HG03025 (cell line): Measurements from ENCODE around the gene COL9A3.
"Not testable (repeated sequence)": the region's sequence is repeated elsewhere in the genome, so short reads cannot be mapped to it uniquely, and the experiment has no call there.

ENCODE experiments used
- ATAC-seq: cut with Tn5 transposase; IDR thresholded peaks from one replicate; pipeline ENCODE4 v1.9.1; 2021; ENCODE audit warnings: mild to moderate bottlenecking, moderate library complexity; ENCODE audit not compliant: unreplicated experiment, low FRiP score

Gene COL9A3

DNA sequence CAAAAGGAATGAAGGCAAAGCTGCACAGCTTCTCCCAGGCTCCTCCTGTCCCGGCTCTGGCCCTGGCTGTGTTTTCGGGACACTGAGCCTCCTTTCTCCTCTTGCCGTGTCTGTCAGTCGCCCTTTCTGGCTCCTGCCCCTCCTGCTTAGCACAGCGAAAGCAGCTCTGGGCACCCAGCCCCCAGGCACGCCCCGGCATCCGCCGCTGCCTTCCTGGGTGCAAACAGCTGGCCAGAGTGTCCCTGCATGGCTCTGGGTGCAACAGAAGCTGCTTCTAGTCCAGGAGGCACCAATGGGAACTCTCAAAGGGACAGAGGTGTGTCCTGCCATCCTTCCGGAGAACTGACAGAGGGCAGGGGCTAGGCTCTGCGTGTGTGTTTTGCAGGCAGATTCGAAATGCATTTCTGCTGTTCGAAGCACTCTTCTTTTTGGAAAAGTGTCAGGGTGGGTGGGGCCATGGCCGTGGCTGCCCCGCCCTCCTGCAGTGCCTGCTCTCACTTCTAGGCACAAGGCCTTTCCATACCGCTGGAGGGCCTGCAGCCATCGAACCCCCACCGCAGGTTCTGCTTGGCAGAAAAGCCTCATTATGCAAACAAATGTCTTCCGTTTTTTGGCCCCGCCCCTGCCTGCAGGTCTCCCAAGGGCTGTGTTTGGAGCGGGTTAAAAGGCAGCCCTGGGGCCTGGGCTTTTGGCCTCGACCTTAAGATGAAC, 15.5 kb downstream of the COL9A3 start:
- ATAC-seq = peak; percentile 66

DNA sequence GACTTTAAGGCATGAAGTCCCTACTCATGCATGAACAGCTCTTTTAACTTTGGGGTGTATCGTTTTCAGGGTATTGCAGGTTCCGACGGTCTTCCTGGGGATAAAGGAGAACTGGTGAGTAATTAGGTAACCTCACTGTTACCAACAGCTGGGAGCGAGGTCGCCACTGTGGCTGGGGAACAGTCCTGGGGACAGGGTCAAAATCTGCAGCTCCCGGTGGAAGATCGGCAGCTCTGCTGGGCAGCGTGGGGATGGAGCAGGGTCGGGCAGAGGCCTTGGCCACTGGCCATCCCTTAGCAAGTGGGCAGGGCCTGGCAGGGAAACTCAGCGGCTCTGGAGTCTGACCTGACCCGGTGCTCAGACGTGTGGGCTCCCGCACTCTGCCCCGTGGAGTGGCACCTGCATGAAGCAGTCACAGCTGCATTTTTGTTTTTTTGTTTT, 16.1 kb downstream of the COL9A3 start:
- ATAC-seq = peak; percentile 34

DNA sequence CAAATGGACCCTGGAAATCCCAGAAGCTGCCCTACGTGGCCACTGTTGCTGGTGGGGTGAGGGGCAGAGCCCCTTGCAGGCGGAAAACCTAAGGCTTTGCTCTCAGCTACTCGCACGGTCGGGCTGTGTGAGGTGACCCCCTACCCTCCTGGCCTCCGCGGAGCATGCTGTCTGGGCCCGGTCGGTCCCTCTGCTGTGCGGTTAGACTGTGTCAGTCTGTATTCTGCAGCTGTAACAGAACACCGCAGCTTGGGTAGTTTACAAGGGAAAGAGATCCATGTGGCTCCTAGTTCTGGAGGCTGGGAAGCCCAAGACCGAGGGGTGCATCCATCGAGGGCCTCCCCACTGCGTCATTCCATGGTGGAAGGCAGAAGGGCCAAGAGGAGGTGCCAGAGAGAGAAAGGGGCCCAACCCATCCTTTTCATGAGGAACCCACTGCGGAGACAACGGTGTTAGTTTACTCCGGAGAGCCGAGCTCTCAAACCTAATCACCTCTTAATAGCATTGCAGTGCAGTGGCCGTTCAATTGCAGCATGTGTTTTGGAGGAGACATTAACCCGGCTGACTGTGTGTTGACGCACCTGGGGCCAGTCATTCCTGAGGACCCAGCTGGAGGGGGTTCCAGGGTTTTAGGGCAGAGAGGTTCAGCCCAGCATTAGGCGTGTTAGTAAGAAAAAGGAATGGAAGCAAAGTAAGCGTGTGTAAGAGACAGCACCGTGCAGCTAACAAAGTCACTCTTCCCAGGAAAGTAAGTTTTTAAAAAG, 18.3 kb downstream of the COL9A3 start:
- no peak for ATAC-seq

DNA sequence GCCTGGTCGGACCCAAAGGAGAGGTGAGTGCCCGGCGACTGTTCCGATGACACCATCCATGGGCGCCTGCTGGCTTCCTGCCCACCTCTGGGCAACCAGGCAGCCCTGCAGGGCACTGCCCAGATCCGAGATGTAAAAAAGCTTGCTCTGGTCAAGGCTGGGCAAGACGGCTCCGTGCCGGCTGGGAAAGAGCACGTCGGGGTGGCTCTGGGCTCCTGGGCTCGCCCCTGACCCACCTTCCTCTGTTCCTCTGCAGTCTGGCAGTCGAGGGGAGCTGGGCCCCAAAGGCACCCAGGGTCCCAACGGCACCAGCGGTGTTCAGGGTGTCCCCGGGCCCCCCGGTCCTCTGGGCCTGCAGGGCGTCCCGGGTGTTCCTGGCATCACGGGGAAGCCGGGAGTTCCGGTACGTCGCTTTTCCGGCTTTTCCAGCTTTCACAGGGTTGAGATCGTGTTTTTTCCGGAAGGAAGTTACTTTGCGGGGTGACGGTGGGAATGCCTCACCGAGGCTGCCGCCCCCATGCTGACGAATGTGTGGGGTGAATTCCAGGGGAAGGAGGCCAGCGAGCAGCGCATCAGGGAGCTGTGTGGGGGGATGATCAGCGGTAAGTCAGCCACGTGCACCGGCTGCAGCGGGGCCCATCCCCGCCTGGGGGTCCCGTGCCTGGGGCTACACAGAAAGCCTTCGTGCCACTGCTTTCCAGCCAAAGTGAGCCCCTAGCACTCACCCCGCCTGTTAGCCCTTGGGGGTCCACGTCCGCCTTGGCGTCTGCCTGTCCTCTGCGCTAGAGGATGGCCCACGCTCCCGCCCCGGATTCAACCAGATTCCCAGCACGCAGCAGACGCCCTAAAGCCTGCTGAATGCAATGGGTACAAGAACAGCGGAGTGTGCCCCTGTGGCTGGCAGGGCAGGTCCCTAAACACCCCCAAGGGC, 19.3 kb downstream of the COL9A3 start:
- no peak for ATAC-seq

DNA sequence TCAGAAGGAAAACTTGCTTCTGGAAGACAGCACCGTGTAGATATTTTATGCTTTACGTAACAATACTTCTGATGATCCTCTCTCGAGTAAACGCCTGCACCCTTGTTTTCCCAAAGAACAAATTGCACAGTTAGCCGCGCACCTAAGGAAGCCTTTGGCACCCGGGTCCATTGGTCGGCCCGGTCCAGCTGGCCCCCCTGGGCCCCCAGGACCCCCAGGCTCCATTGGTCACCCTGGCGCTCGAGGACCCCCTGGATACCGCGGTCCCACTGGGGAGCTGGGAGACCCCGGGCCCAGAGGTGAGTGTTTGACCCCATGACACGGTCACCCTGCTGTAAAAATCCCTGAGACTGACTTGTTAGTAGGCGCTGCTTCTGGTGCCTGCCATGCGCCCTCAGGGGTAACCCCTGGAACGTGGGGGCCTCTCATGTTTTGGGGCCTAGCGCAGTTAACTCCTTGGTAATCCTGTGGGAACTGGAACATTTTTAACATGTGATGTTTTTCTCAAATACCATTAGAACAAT, 20.2 kb downstream of the COL9A3 start:
- no peak for ATAC-seq

DNA sequence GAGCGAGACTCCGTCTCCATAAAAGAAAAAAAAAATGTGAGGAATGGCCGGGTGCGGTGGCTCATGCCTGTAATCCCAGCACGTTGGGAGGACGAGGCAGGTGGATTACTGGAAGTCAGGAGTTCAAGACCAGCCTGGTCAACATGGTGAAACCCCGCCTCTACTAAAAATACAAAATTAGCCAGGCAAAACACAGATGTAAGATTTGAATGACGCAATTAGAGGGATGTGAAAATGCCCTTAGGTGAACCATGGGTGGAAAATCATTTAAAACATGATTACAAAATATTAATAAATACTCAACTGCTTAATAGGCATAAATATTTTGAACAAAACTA, 20.9 kb downstream of the COL9A3 start:
- no peak for ATAC-seq

DNA sequence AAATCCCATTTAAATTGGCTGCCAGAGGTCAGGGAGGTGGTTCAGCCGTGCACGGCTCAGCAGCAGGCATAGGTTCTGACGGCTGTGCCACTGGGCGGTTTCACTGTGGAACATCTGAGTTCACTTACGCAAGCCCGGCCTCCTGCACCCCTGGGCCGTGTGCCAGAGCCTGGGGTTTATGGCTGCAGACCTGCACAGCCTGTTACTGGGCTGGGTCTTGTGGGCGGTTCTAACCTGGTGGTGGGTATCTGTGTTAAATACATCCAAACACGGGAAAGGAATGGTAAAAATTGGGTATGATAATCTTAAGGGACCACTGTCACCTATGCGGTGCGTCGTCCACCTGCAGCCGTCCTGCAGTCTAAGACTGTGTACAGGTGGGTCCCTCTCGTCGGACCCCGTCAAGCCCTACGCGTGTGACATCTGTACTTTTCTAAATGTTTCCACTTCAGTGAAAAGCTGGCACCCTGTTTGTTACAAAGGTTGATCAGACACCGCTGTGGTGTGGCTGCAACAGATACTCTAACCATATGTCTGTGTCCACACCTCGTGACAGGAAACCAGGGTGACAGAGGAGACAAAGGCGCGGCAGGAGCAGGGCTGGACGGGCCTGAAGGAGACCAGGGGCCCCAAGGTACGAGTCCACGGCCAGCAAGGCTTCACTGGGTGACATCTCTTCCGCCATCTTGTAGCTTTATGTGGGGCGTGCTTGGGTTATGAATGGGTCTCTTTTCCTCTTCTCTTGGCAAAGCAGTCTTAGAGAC, 21.5 kb downstream of the COL9A3 start:
- peak; percentile 64 for ATAC-seq

DNA sequence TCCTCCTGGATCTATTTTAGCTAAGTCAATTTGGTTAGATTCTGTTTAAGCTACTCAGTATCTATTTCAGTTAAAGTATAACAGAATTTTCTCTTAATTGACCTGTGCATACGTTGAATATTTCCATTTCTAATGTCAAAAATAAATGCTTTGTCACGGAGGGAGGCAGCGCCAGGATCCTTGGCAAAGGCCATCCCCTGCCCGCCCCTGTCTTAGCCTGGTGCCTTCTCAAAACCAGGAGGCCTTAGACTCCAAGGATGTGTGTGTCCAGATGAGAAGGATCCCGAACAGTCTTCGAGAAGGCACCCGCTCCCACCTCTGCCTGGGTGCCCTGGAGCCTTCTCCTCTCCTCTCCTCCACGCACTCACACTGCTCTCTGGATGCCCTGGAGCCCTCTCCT, 22.4 kb downstream of the COL9A3 start:
- no peak for ATAC-seq

DNA sequence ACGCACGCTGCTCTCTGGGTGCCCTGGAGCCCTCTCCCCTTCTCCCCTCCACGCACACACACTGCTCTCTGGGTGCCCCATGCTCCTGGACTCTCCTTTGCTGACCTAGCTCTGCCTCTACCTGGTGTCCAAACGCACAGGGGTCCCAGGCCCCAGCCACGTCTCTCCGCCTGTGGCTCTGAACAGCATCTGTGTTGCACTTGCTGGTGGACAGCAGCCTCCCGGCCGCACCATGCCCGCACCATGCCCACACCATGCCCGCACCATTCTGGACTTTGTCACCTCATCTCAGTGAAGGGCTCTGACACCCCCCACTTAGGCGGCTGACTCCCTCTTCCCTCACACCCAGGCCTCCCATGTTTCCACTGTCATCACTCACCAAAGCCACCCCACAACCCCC, 23.0 kb downstream of the COL9A3 start:
- ATAC-seq = no peak

DNA sequence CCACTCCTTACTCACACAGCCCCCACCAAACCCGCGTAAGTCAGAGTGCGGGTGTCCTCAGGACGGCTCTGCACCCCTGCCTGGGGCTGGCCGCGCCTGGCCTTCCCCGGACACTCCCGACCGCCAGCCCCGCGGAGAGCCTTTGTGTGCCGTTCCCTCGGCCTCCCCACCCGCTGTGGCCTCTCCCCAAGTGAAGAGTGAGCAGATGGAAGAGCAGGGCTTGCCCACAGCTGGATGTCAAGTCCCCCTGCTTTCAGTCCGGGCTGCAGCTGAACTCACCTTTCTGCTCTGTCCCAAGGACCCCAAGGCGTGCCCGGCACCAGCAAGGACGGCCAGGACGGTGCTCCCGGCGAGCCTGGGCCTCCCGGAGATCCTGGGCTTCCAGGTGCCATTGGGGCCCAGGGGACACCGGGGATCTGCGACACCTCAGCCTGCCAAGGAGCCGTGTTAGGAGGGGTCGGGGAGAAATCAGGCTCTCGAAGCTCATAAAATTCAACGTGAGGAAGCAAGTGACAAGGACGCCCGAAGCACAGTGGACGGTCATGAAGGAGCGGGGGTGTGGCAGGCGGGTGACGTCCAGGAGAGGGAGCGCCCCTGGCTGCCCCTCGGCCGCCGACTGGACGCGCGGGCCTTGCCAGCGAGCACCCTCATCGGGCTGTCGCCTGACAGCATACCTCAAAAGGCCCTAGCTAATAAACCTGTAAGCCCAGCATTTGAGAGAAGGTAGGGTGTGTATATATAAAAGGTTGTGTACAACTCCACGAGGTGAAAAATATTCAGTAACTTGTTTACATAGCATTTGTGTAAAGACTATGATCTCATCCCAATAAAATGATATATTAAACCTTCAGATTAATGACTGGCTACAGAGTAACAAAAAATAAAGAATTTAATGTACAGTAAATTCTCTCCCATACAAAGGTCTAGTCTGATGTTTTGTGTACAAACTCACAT, 23.7 kb downstream of the COL9A3 start:
- ATAC-seq = no peak

DNA sequence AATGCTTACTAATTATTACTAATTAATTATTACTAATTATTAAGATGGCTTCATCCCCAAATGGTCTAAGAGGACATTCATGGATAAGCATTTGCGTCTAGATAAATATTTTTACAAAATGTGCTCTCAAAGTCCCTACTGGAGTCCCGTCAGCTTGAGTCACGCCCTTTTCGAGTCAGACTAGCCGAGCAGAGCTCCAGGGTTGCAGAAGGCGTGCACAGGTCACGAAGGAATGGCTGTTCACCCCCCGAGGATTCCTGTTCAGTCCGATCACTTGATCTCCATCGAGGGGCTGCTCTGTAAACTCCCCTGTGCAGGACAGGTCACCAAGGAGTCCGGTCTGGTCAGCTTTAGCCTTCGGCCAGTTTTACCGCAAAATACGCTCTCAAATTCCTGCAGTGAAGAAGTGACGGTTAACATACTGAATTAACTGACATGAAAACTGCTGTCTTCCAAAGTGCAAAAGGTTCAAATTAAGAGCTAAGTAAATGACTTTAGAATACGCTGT, 24.9 kb downstream of the COL9A3 start:
- ATAC-seq = no peak

DNA sequence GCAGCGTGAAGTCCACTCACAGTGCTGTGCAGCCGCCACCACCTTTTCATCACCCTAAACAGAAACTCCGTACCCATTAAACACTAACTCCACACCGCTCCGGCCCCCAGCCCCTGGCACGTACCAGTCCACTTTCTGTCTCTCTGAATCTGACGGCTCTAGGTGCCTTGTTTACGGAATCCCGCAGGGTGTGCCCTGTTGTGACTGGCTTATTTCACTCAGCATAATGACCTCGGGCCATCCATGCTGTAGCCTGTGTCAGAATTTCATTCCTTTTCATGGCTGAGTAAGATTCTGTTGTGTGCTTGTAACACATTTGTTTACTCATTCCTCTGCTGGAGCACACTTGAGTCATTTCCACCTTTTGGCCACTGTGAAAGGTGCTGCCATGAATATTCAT, 26.8 kb downstream of the COL9A3 start:
- no peak for ATAC-seq

DNA sequence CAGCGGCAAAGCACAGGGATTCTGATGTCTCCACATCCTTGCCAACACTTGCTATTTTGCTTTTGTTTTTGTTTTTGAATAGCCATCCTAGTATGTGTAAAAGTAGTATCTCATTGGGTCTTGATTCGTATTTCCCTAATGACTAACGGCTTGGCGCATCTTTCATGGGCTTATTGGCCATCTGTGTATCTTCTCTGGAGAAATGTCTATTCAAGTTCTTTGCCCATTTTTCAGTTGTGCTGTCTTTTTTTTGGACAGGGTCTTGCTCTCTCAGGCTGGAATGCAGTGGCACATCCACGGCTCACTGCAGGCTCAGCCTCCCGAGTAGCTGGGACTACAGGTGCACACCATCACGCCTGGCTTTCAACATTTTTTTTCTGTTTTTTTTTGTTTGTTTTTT, 27.3 kb downstream of the COL9A3 start:
- no peak for ATAC-seq

DNA sequence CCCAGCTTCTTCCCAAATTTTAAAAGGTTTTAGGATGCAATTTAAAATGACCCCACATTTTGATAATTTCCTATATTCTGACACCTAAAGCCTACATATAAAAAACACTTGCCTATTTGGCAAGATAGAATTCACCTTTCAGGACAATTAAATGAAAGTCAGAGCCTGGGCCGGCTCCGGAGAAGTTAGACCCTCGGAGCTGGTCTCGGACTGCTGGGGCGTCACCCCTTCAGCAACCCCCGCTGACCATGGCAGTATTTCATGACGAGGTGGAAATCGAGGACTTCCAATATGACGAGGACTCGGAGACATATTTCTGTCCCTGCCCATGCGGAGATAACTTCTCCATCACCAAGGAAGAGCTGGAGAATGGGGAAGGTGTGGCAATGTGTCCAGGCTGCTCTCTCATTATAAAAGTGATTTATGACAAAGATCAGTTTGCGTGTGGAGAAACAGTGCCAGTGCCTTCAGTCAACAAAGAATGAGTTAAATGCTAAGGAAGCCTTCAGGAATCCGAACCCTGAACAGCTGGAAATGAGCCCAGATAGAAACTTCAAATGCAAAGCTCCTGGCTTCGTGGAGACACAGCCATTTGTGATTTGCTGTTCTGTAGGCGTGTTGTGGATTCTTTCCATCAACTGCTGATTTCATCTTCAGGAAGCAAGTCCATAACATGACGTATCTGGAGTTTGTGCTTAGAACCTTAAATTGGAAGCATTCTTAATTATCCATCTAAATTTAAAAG, 28.7 kb downstream of the COL9A3 start:
- ATAC-seq = no peak

DNA sequence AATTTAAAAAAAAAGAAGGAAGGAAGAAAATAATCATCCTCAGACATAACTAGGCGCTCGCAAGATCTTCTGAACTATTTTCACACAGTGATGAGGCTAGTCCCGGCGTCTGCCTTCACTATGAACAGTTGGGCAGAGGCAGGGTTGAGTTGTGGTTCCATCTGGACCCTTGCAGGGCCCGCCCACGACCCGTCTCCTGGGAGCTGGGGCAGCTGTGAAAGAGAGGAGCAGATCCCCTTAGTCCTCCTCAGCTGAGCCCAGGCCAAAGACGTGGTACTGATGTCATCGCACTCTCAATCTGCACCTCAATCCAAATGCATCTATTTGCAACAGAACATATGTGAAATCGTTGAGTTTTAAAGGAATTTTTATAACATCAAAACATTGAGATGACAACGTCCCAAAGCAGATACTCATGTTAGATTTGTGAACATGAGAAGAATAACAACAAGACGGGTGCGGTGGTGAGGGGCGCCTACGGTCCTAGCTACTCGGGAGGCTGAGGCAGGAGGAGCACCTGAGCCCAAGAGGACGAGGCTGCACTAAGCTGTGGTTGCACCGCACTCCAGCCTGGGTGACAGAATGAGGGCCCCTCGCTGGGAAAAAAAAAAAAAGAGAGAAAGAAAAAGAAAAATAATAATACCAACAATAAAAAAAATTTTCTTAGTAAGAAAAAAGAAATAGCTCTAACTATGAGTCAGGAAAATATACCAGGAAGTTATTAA, 29.5 kb downstream of the COL9A3 start:
- no peak for ATAC-seq

DNA sequence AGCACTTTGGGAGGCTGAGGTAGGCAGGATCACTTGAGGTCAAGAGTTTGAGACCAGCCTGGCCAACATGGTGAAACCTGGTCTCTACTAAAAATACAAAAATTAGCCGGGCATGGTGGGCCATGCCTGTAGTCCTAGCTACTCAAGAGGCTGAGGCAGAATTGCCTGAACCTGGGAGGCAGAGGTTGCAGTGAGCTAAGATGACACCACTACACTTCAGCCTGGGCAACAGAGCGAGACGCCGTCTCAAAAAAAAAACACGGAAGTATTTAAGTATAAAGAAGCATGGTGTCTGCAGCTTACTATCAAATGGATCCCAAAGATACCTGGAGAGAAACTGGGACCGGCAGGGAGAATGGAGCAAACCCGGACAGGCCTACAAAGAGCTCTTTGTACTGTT, 32.1 kb downstream of the COL9A3 start:
- ATAC-seq = not testable (repeated sequence)

DNA sequence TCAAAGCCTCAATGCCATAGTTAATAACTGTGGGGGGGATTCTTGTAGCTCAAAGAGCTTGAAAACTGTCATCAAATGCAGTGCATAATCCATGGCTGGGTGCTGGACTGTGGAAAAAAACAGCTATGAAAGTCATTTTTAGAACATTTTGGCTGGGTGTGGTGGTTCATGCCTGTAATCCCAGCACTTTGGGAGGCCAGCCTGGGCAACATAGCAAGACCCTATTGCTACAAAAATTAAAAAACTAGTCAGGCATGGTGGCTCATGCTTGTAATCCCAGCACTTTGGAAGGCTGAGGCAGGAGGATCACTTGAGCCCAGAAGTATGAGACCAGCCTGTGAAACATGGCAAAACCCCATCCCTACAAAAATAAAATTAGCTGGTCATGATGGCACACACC, 32.6 kb downstream of the COL9A3 start:
- no peak for ATAC-seq
